DND-41 (cell line): ENCODE results near the gene AKR1A1.

Experiments used
- CTCF ChIP-seq: IDR thresholded peaks from 2 replicates; pipeline ENCODE4 v1.5.1; 2012; ENCODE audit warnings: borderline replicate concordance, low read length, moderate library complexity, mild to moderate bottlenecking; ENCODE audit not compliant: poor library complexity, severe bottlenecking; ENCODE audit errors: extremely low read depth
- EZH2 ChIP-seq: IDR thresholded peaks from 3 replicates; pipeline ENCODE4 v1.6.1; 2012; ENCODE audit warnings: borderline replicate concordance, low read depth, mild to moderate bottlenecking, moderate library complexity, low read length, inconsistent platforms; ENCODE audit not compliant: severe bottlenecking

GRCh38 chr1:45557422-45557944, 6.9 kb downstream of the AKR1A1 start:
- TF ChIP-seq EZH2 (no peak), CTCF (no peak)
